Glutamatergic neuron (in vitro differentiated cells): Measurements from ENCODE around the gene CCT7. TPM values are rescaled to one million over a fixed set of nuclear protein-coding genes. Genes with fewer than 3 reads are reported as not detected.

Source experiments
- DNase-seq: peaks from one replicate; pipeline ENCODE4 v3.0.0; 2022
- H3K27ac Mint-ChIP-seq: one replicate; pipeline ENCODE4 v1.8.0; 2020; ENCODE audit warnings: mild to moderate bottlenecking, mixed read lengths, inconsistent platforms; ENCODE audit not compliant: unreplicated experiment
- H3K27me3 Mint-ChIP-seq: one replicate; pipeline ENCODE4 v1.8.0; 2020; ENCODE audit warnings: mild to moderate bottlenecking, moderate library complexity, mixed read lengths, inconsistent platforms; ENCODE audit not compliant: unreplicated experiment
- H3K36me3 Mint-ChIP-seq: one replicate; pipeline ENCODE4 v1.8.0; 2020; ENCODE audit warnings: mild to moderate bottlenecking, mixed read lengths, inconsistent platforms; ENCODE audit not compliant: unreplicated experiment
- H3K4me1 Mint-ChIP-seq: one replicate; pipeline ENCODE4 v1.8.0; 2020; ENCODE audit warnings: mild to moderate bottlenecking, low read depth, mixed read lengths, inconsistent platforms; ENCODE audit not compliant: unreplicated experiment
- H3K4me3 Mint-ChIP-seq: one replicate; pipeline ENCODE4 v1.8.0; 2020; ENCODE audit warnings: mild to moderate bottlenecking, mixed read lengths, inconsistent platforms; ENCODE audit not compliant: unreplicated experiment
- H3K9me3 Mint-ChIP-seq: one replicate; pipeline ENCODE4 v1.8.0; 2020; ENCODE audit warnings: mild to moderate bottlenecking, moderate library complexity, mixed read lengths, inconsistent platforms; ENCODE audit not compliant: unreplicated experiment
- total RNA-seq: library from RNA; stranded (reverse); fragmentation: NEBNext Ultra II Directional; extraction: Animal tissue kit (Norgen Biotek cat#: 25700); gene quantifications from one replicate; pipeline ENCODE4 v1.2.1, GENCODE V29; 2021; ENCODE audit not compliant: unreplicated experiment
- TF ChIP-seq, protein P1 (sequence below): fragments of 200-600 bp; sonication (generic); IDR thresholded peaks from one replicate; pipeline ENCODE4 v1.5.0; 2021; ENCODE audit not compliant: partially characterized antibody, unreplicated experiment

CCT7 gene
- total RNA-seq, 1 donor from 2014 or later = 269 TPM

DNA sequence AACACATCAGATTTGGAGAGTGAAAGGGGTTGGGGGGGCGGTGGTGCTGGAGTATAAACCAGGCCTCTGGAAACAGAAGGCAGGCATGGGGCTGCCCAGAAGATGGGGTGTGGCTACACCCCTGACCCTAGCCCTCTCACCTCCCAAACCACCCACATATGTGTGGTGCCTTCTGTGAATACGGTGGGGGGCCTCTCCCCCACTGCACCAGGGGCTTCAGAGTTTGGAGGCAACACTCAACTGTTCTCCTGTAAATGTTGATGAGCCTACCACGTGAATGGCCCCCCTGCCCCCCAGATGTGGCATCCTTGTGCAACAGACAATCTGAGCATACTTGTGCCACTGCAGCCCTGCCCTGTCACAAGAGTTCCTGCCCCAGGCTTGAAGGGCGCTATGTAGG is 30.7 kb downstream of the CCT7 start:
- Mint-ChIP-seq H3K4me1 (no peaks in the 10 kb centered on the region), H3K9me3 (peaks cover 3% of the 10 kb centered on the region), H3K27me3 (peaks cover 18% of the 10 kb centered on the region), H3K27ac (no peak overlapping the region), H3K36me3 (peaks cover 11% of the 10 kb centered on the region), H3K4me3 (no peak overlapping the region)
- no peak for DNase-seq
- TF ChIP-seq, protein P1, sequence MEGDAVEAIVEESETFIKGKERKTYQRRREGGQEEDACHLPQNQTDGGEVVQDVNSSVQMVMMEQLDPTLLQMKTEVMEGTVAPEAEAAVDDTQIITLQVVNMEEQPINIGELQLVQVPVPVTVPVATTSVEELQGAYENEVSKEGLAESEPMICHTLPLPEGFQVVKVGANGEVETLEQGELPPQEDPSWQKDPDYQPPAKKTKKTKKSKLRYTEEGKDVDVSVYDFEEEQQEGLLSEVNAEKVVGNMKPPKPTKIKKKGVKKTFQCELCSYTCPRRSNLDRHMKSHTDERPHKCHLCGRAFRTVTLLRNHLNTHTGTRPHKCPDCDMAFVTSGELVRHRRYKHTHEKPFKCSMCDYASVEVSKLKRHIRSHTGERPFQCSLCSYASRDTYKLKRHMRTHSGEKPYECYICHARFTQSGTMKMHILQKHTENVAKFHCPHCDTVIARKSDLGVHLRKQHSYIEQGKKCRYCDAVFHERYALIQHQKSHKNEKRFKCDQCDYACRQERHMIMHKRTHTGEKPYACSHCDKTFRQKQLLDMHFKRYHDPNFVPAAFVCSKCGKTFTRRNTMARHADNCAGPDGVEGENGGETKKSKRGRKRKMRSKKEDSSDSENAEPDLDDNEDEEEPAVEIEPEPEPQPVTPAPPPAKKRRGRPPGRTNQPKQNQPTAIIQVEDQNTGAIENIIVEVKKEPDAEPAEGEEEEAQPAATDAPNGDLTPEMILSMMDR = no peak

DNA sequence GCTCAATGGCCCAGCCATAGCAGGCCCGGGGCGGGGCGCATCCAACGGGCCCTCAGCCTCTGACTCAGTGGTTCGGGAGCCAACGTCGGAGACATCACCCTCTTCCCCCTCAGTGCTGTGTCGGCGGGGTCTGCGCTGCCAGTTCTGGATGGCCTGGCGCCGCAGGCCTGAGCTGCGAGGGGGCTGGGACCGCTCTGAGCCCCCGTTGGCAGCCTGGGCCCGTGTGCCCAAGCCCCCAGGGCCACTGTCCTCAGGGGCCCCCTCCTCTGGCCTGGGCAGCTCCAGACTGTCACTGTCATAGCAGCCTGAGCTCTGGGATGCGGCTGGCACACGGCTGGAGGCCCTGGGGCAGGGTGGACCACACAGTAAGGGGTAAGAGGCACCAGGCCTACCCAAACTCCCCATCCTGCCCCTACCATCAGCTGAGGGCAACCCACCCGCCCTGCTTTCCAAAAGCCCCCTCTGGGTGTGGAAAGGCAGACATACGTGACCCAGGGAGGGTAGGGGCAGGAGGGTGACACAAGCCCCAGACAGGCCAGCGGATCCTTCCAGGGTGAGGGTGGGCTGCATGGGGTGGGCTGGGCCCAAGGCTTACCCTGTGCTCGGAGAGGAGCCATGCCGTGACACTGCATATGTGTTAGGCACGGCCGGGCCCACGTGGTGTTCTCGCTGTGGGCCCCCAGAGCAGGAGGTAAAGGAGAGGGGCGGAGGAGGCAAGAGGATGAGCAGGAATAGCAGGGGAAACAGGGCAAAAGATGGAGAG is 31.4 kb downstream of the CCT7 start:
- H3K27ac Mint-ChIP-seq = no peak overlapping the region
- H3K27me3 Mint-ChIP-seq = peaks cover 22% of the 10 kb centered on the region
- TF ChIP-seq, protein P1 = no peak
- peaks cover 15% of the 10 kb centered on the region for H3K36me3 Mint-ChIP-seq
- no peak for DNase-seq
- H3K4me3 Mint-ChIP-seq = no peak overlapping the region
- no peaks in the 10 kb centered on the region for H3K4me1 Mint-ChIP-seq
- peaks cover 3% of the 10 kb centered on the region for H3K9me3 Mint-ChIP-seq

DNA sequence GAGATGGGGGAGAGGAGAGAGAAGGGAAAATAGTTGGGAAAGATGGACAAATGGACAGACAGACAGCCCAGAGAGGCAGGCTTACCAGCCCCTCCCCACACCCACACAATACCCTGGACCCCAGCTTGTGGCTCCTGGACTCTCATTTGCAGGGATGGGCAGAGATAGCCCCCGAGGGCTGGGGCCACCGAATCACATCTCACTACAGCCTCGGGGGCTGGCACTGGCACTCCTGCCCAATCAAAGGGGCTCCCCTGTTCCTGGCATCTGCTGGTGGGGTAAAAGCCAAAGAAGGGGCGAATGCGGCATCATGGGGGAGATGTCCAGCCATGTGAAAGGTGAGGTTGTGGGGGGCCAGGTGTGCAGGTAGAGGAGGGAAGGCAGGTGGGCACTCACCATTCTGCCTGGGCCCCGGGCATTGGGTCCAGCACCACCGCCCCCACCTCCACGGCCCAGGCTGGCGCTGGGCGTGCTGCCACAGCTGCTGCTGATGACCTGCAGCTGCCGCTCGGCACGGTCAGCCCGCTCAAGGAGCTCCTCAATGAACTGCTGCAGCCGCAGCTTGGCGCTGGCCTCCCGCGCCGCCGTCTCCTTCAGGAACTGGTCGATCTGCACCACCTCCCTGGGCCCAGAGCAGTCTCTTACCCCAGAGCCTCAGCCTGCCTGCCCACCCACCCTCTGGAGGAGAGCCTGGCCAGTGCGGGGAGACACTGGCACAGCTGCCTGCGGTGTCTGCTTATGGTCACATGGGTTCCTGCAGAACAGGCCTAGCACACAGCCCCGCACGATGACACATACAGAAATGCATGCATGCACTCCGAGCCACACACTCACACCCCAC is 32.2 kb downstream of the CCT7 start:
- Mint-ChIP-seq H3K27ac (no peak overlapping the region), H3K4me3 (no peak overlapping the region), H3K36me3 (peaks cover 20% of the 10 kb centered on the region), H3K9me3 (peaks cover 5% of the 10 kb centered on the region), H3K4me1 (no peaks in the 10 kb centered on the region), H3K27me3 (peaks cover 29% of the 10 kb centered on the region)
- TF ChIP-seq, protein P1 = no peak
- DNase-seq = peak; percentile 19

DNA sequence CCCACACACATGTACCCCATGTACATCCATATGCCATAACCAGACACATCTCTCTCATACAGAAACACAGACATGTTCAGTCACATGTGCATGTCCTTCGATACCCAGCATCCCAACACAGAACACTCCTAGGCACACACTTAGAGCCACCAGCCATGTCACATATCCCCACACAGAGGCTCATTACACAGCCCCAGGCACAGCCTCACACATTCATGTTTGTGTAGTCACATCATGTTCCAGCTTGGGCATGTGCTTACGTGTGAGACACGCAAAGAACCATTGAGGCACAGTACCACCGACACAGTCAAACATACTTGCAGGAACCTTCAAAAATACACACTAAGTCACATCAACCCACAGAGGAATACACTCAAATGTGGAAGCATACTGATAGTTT is 32.9 kb downstream of the CCT7 start:
- DNase-seq = no peak
- peaks cover 31% of the 10 kb centered on the region for H3K27me3 Mint-ChIP-seq
- no peaks in the 10 kb centered on the region for H3K4me1 Mint-ChIP-seq
- peaks cover 20% of the 10 kb centered on the region for H3K36me3 Mint-ChIP-seq
- peaks cover 5% of the 10 kb centered on the region for H3K9me3 Mint-ChIP-seq
- TF ChIP-seq, protein P1 = no peak
- H3K4me3 Mint-ChIP-seq = peak overlapping the region; percentile 5
- no peak overlapping the region for H3K27ac Mint-ChIP-seq

DNA sequence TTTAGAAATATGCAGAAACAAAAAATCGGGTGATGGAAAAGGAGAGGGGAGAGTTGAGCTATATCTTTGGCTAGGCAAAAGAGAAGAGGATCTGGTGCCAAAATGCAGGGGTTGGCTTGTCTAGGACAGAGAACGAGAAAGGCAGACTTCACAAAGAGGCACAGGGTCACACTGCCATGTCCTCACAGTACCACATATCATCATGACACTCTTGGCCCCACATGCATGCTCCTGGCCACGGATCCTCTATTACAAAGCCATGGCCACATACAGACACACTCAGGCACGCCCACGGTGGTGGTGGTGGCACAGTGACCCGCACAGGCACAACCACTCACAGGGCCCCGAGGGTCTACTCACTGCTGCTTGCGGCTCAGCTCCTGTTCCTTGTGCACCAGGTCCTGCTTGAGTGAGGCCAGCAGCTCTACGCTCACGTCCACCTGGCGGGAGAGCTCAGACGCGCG is 34.3 kb downstream of the CCT7 start:
- Mint-ChIP-seq H3K27ac (no peak overlapping the region), H3K36me3 (peaks cover 20% of the 10 kb centered on the region), H3K4me1 (no peaks in the 10 kb centered on the region), H3K9me3 (peaks cover 5% of the 10 kb centered on the region), H3K27me3 (peaks cover 33% of the 10 kb centered on the region), H3K4me3 (peak overlapping the region; percentile 17)
- no peak for DNase-seq
- TF ChIP-seq, protein P1 = no peak
